ENCODE measurements around the gene PSMA5.

The PSMA5 gene

GRCh38 chr1:109367626-109368025 is 58.6 kb downstream of the PSMA5 start:
- no peak for DNase-seq

DNA sequence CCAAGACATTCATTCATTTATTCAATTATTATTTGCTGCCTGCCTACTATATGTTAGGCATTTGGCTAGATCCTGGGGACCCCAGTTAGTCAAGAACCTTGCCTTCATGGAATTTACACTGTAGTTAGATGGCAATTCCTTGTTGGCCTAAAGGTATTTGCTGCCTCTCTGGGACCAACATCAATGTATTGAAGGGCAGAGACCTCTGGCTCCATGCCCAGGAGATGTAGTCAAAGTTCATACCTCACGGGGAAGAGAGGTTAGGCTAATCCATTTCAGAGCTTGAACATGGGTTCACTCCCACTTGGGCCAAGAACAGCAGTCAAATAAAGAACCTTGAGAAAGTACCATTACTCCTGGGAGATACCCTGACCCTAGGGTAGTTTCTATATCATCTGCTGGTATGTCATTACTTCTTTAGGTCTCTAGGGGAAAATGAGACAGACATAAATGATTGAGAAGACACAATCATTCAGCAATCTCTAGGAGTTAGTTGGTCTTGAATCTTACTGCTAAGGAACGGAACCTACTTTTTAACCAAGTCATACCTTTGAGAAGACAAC is 60.5 kb downstream of the PSMA5 start:
- DNase-seq: no peak

DNA sequence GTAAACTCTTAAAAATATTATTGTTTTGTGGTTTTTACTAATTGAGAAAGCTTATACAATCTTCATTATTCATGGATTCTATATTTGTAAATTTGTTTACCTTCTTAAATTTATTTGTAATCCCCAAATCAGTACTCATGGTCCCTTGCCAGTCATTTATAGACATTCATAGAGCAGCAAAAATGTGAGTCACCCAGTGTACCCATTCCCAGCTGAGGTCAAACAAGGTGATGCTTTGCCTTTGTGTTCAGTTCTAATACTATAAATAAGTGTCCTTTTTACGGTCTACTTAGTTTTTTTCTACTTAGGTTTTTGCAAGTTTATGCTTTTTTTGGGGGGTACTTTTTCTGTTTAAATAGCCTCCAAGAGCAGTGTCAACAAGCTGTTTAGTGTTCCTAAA is 64.6 kb downstream of the PSMA5 start:
- DNase-seq: no peak

- DNase-seq: peak in 1 of 2 experiments; percentile 28
Observed at GRCh38 chr1:109361069-109361468, 65.2 kb downstream of the PSMA5 start.

- no peak for DNase-seq
Observed at GRCh38 chr1:109357616-109358015, 68.6 kb downstream of the PSMA5 start.

- no peak for DNase-seq
Observed at GRCh38 chr1:109356915-109357314, 69.3 kb downstream of the PSMA5 start.

GRCh38 chr1:109356505-109356904 is 69.7 kb downstream of the PSMA5 start:
- no peak for DNase-seq

- DNase-seq: no peak
Observed at GRCh38 chr1:109354929-109355328, 71.3 kb downstream of the PSMA5 start.

DNA sequence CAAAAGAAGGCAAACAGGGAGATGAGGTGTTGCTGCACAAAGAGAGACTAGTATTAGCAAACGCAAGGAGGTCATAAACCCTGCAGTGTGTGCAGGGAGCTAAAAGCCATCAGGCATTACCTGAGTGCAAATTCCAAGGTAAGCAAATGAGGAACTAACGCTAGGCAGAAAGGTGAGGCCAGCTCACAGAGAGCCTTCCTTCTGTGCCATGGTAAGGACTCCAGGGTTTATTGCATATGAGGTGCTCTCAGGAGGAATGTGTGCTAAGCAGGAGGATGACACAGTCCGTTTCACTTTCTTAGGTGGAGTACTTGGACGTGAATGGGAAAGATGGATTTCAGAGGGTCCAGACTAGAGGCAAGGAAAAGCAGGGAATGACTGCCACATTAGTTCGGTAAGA is 74.8 kb downstream of the PSMA5 start:
- DNase-seq: no peak

GRCh38 chr1:109350655-109351054 is 75.6 kb downstream of the PSMA5 start:
- no peak for DNase-seq

- no peak for DNase-seq
Observed at GRCh38 chr1:109350182-109350581, 76.1 kb downstream of the PSMA5 start.
